OCI-LY1 (cell line): ENCODE results near the gene KDM4D.

Experiments used
- H2AFZ ChIP-seq: fragments of 200-600 bp; sonication (generic), shearing (Covaris generic); 2 replicates; pipeline ENCODE4 v1.6.0; 2014; ENCODE audit warnings: antibody characterized with exemption, mild to moderate bottlenecking, low read length
- H3F3A ChIP-seq: fragments of 200-600 bp; sonication (generic), shearing (Covaris generic); 2 replicates; pipeline ENCODE4 v1.6.0; 2014; ENCODE audit warnings: mild to moderate bottlenecking, antibody characterized with exemption, low read length, moderate library complexity; ENCODE audit not compliant: insufficient read depth
- H3K27ac ChIP-seq: fragments of 200-600 bp; sonication (generic); 2 replicates; pipeline ENCODE4 v1.5.1; 2014; ENCODE audit warnings: low read length, mixed run types, mild to moderate bottlenecking, low read depth; ENCODE audit not compliant: poor library complexity, severe bottlenecking
- H3K27me3 ChIP-seq: fragments of 200-600 bp; sonication (generic); 2 replicates; pipeline ENCODE4 v1.6.0; 2014; ENCODE audit warnings: antibody characterized with exemption, mild to moderate bottlenecking, low read length, moderate library complexity; ENCODE audit not compliant: insufficient read depth
- H3K36me3 ChIP-seq: fragments of 200-600 bp; sonication (generic); 2 replicates; pipeline ENCODE4 v1.6.1; 2014; ENCODE audit warnings: mild to moderate bottlenecking, antibody characterized with exemption, low read length, moderate library complexity, mixed read lengths; ENCODE audit not compliant: insufficient read depth
- H3K4me1 ChIP-seq: fragments of 200-600 bp; sonication (generic); 2 replicates; pipeline ENCODE4 v1.5.1; 2014; ENCODE audit warnings: mild to moderate bottlenecking, low read length, moderate library complexity; ENCODE audit not compliant: insufficient read depth, severe bottlenecking
- H3K4me2 ChIP-seq: fragments of 200-600 bp; sonication (generic), shearing (Covaris generic); 2 replicates; pipeline ENCODE4 v1.6.1; 2014; ENCODE audit warnings: low read length
- H3K4me3 ChIP-seq: fragments of 200-600 bp; sonication (generic); 2 replicates; pipeline ENCODE4 v1.5.1; 2014; ENCODE audit warnings: low read length, low read depth, mild to moderate bottlenecking, mixed read lengths; ENCODE audit not compliant: poor library complexity, severe bottlenecking
- H3K79me2 ChIP-seq: fragments of 200-600 bp; shearing (Covaris generic); 2 replicates; pipeline ENCODE4 v1.6.1; 2016; ENCODE audit warnings: mixed run types, low read length, mixed read lengths; ENCODE audit not compliant: insufficient read depth
- H3K9ac ChIP-seq: fragments of 200-600 bp; sonication (generic), shearing (Covaris generic); 2 replicates; pipeline ENCODE4 v1.6.1; 2014; ENCODE audit warnings: mild to moderate bottlenecking, low read length, mixed read lengths
- H3K9me2 ChIP-seq: fragments of 200-600 bp; sonication (generic), shearing (Covaris generic); 2 replicates; pipeline ENCODE4 v1.6.1; 2014; ENCODE audit warnings: low read depth, mild to moderate bottlenecking, low read length, mixed read lengths
- H3K9me3 ChIP-seq: fragments of 200-600 bp; shearing (Covaris generic); 2 replicates; pipeline ENCODE4 v1.6.1; 2014; ENCODE audit warnings: low read length, mixed read lengths
- H4K20me1 ChIP-seq: fragments of 200-600 bp; sonication (generic), shearing (Covaris generic); 2 replicates; pipeline ENCODE4 v1.6.0; 2016; ENCODE audit warnings: mild to moderate bottlenecking, low read length; ENCODE audit not compliant: insufficient read depth
- EZH2 ChIP-seq: fragments of 200-600 bp; sonication (generic), shearing (Covaris generic); IDR thresholded peaks from 2 replicates; pipeline ENCODE4 v1.8.0; 2017; ENCODE audit warnings: borderline replicate concordance, mixed run types, mild to moderate bottlenecking, antibody characterized with exemption, low read length, moderate library complexity, mixed read lengths
- TF ChIP-seq, protein P1 (sequence below): fragments of 200-600 bp; sonication (generic), shearing (Covaris generic); IDR thresholded peaks from 2 replicates; pipeline ENCODE4 v1.5.1; 2017; ENCODE audit warnings: mild to moderate bottlenecking, antibody characterized with exemption, low read length, moderate library complexity, mixed read lengths

KDM4D gene

GRCh38 chr11:94925422-94926270 lies 47.9 kb upstream of the KDM4D start:
- no peak overlapping the region for H2AFZ ChIP-seq
- no peak overlapping the region for H3K4me3 ChIP-seq
- no peaks in the 10 kb centered on the region for H3K9me3 ChIP-seq
- H4K20me1 ChIP-seq, result no peaks in the 10 kb centered on the region
- H3K27ac ChIP-seq, result no peak overlapping the region
- no peaks in the 10 kb centered on the region for H3K4me1 ChIP-seq
- no peaks in the 10 kb centered on the region for H3K36me3 ChIP-seq
- no peak overlapping the region for H3K4me2 ChIP-seq
- H3K9ac ChIP-seq, result no peak overlapping the region
- no peaks in the 10 kb centered on the region for H3K79me2 ChIP-seq
- TF ChIP-seq EZH2, result no peak
- TF ChIP-seq, protein P1, sequence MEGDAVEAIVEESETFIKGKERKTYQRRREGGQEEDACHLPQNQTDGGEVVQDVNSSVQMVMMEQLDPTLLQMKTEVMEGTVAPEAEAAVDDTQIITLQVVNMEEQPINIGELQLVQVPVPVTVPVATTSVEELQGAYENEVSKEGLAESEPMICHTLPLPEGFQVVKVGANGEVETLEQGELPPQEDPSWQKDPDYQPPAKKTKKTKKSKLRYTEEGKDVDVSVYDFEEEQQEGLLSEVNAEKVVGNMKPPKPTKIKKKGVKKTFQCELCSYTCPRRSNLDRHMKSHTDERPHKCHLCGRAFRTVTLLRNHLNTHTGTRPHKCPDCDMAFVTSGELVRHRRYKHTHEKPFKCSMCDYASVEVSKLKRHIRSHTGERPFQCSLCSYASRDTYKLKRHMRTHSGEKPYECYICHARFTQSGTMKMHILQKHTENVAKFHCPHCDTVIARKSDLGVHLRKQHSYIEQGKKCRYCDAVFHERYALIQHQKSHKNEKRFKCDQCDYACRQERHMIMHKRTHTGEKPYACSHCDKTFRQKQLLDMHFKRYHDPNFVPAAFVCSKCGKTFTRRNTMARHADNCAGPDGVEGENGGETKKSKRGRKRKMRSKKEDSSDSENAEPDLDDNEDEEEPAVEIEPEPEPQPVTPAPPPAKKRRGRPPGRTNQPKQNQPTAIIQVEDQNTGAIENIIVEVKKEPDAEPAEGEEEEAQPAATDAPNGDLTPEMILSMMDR, result no peak
- no peaks in the 10 kb centered on the region for H3K9me2 ChIP-seq
- H3F3A ChIP-seq, result no peaks in the 10 kb centered on the region
- H3K27me3 ChIP-seq, result 0 out of 2 replicates have a peak, but pooled peaks cover 4% of the 10 kb centered on the region

GRCh38 chr11:94926271-94926625 lies 47.3 kb upstream of the KDM4D start:
- Histone ChIP-seq H4K20me1 (no peaks in the 10 kb centered on the region), H2AFZ (no peak overlapping the region), H3K79me2 (no peaks in the 10 kb centered on the region), H3K36me3 (no peaks in the 10 kb centered on the region), H3K4me3 (no peak overlapping the region), H3F3A (no peaks in the 10 kb centered on the region), H3K27me3 (0 out of 2 replicates have a peak, but pooled peaks cover 1% of the 10 kb centered on the region), H3K4me1 (no peaks in the 10 kb centered on the region), H3K4me2 (no peak overlapping the region), H3K9ac (no peak overlapping the region), H3K9me2 (no peaks in the 10 kb centered on the region), H3K27ac (no peak overlapping the region), H3K9me3 (no peaks in the 10 kb centered on the region)
- TF ChIP-seq, protein P1, result no peak
- no peak for TF ChIP-seq EZH2

GRCh38 chr11:94926698-94927237 lies 46.7 kb upstream of the KDM4D start:
- Histone ChIP-seq H4K20me1 (no peaks in the 10 kb centered on the region), H3K27me3 (no peaks in the 10 kb centered on the region), H3K27ac (no peak overlapping the region), H3K79me2 (no peaks in the 10 kb centered on the region), H3K4me1 (no peaks in the 10 kb centered on the region), H3K9ac (no peak overlapping the region), H3K9me2 (no peaks in the 10 kb centered on the region), H3F3A (no peaks in the 10 kb centered on the region), H3K4me2 (no peak overlapping the region), H3K9me3 (no peaks in the 10 kb centered on the region), H2AFZ (no peak overlapping the region), H3K4me3 (no peak overlapping the region), H3K36me3 (no peaks in the 10 kb centered on the region)
- no peak for TF ChIP-seq EZH2
- TF ChIP-seq, protein P1, result no peak
